ENCODE results near the gene CDH4. TPM values are rescaled to one million over a fixed set of nuclear protein-coding genes. Genes with fewer than 3 reads are reported as not detected.

CDH4 gene
- total RNA-seq, 6 donors from 2014 or later, result 0.20 to 1.0 (median 0.40) TPM; not detected in 1

- 94 to 96% methylated on average over 2 of the region's 2 CpGs for WGBS, 2 donors
- Histone ChIP-seq H3K4me1 (no peaks in the 10 kb centered on the region), H3K4me3 (no peak overlapping the region), H3K27ac (no peak overlapping the region), H3K9me3 (no peaks in the 10 kb centered on the region), H3K27me3 (no peaks in the 10 kb centered on the region), H3K36me3 (no peaks in the 10 kb centered on the region)
- ATAC-seq (ENCODE audit: low FRiP score in 2 of 2), result no peak
- TF ChIP-seq POLR2AphosphoS5 (IDR thresholded peaks at IDR 0.05) (no peak), POLR2A (IDR thresholded peaks at IDR 0.05) (no peak), CTCF (IDR thresholded peaks at IDR 0.05) (no peak), EP300 (IDR thresholded peaks at IDR 0.05) (no peak)
- DNase-seq, result no peak
These were observed 538.2 kb downstream of the CDH4 start for GRCh38 chr20:61790116-61790827.

GRCh38 chr20:61791995-61792394 is 539.9 kb downstream of the CDH4 start:
- no peak for DNase-seq
- Histone ChIP-seq H3K36me3 (no peaks in the 10 kb centered on the region), H3K4me1 (no peaks in the 10 kb centered on the region), H3K9me3 (no peaks in the 10 kb centered on the region), H3K27ac (no peak overlapping the region), H3K27me3 (no peaks in the 10 kb centered on the region), H3K4me3 (no peak overlapping the region)
- TF ChIP-seq CTCF (IDR thresholded peaks at IDR 0.05) (no peak), EP300 (IDR thresholded peaks at IDR 0.05) (no peak)
- WGBS, 2 donors, result 72 to 82% methylated on average over 4 to 6 of the region's 6 CpGs
- ATAC-seq (ENCODE audit: low FRiP score in 2 of 2), result no peak

DNA sequence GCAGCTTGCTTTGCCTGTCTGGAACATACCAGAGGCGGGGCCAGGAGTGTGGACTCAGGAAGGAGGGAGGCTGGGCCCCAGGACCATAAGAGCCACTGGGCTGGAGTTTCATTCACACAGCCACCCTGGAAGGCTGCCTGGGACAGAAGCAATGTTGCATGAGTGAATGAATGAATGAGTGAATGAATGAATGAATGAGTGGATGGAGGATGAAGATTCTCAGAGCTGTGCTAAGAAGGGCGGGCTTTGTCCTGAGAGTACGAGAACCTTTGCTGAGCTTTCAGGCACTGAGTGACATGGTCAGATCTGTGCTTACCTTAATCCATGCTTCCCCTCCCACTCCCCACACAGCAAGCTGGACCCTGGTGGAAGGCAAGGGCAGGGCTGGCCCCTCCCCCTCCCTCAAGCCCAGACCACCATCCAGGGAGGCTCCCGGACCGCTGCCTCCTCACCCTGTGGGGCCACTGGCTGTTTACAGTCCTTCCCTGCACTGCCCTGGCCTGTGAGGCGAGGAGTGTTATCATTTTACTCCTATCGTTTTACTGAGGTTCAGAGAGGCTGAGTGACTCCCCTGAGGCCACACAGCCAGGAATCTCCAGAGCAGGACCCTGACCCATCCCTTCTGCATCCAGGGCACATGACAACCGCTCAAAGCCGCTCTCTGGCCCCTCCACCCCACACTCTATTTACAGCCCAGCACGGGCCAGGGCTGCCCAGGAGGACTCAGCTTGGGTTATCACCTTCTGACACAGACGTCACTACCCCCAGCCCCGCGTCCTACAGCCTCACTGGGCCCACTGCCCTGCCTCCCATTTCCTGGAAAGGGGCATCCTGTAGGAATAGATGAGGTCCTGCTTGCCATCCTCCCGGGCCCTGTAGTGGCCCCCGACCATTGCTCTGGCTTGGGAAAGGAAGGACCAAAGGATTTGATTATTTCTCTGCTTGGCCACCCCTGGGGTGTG is 543.9 kb downstream of the CDH4 start:
- ATAC-seq (ENCODE audit: low FRiP score in 2 of 2) (no peak), DNase-seq (no peak)

DNA sequence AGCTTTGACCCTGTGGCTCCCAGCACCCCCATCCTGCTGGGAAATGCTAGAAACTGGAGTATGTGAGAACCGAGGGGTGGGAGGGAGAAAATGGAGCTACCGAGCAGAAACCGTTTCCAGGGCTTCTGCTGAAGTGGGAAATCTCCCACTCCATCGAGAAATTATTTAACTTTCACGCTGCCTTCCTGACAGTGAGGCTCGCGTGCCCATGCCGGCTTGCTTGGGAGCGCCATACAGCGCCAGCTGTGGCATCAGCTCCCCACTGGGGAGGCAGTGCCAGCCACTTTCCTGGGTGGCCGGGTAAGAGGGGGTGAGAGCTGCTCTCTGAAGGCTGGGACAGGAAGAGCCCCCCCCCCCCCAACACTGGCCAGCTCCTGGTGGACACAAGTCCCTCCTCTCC is 544.7 kb downstream of the CDH4 start:
- Histone ChIP-seq H3K27me3 (no peaks in the 10 kb centered on the region), H3K4me3 (no peak overlapping the region), H3K4me1 (no peaks in the 10 kb centered on the region), H3K27ac (no peak overlapping the region), H3K9me3 (no peaks in the 10 kb centered on the region), H3K36me3 (no peaks in the 10 kb centered on the region)
- DNase-seq (no peak), ATAC-seq (ENCODE audit: low FRiP score in 2 of 2) (no peak)
- TF ChIP-seq EP300 (IDR thresholded peaks at IDR 0.05) (no peak), POLR2AphosphoS5 (IDR thresholded peaks at IDR 0.05) (no peak), CTCF (IDR thresholded peaks at IDR 0.05) (no peak), POLR2A (IDR thresholded peaks at IDR 0.05) (no peak)
- WGBS, 2 donors, result 56 to 63% methylated on average over 10 to 11 of the region's 11 CpGs

More for the DNA sequence above, 543.9 kb downstream of the CDH4 start:
- WGBS, 2 donors, result 65 to 67% methylated on average over 9 to 15 of the region's 15 CpGs
- H3K4me3 ChIP-seq, result no peak overlapping the region
- H3K36me3 ChIP-seq, result no peaks in the 10 kb centered on the region
- H3K27me3 ChIP-seq, result no peaks in the 10 kb centered on the region
- no peaks in the 10 kb centered on the region for H3K9me3 ChIP-seq
- H3K4me1 ChIP-seq, result no peaks in the 10 kb centered on the region
- no peak for TF ChIP-seq EP300 (IDR thresholded peaks at IDR 0.05)
- TF ChIP-seq POLR2A (IDR thresholded peaks at IDR 0.05), result no peak
- TF ChIP-seq CTCF (IDR thresholded peaks at IDR 0.05), result no peak
- no peak for TF ChIP-seq POLR2AphosphoS5 (IDR thresholded peaks at IDR 0.05)
- H3K27ac ChIP-seq, result no peak overlapping the region

Measured in upper lobe of left lung (tissue), 6 donors.